CD8-positive, alpha-beta memory T cell (primary cell): ENCODE measurements around the gene GUCA2A. TPM values are rescaled to one million over a fixed set of nuclear protein-coding genes. Genes with fewer than 3 reads are reported as not detected.

ENCODE experiments used
- CTCF ChIA-PET: fragments of 350-600 bp; sonication (Branson Sonifier 250); formaldehyde crosslinking; loops from one replicate; lab custom pipeline; 2021; ENCODE audit warnings: antibody characterized with exemption; lab: Charles Lee
- POLR2A ChIA-PET: fragments of 350-600 bp; sonication (Branson Sonifier 250); formaldehyde crosslinking; loops from one replicate; lab custom pipeline; 2021; ENCODE audit warnings: antibody characterized with exemption; lab: Charles Lee
- DNase-seq, 5 donors: peaks; one replicate each; pipeline versions ENCODE4 v3.0.0 to v3.0.0-alpha.2; 2020 to 2022; ENCODE audit warnings: mixed read lengths in 1 of 5
- H3K27ac ChIP-seq: one replicate; pipeline ENCODE4 v1.7.0; 2013; ENCODE audit warnings: low read depth, mild to moderate bottlenecking, low read length, moderate library complexity
- H3K27me3 ChIP-seq: 2 replicates; pipeline ENCODE4 v1.7.0; 2013; ENCODE audit warnings: low read length, mild to moderate bottlenecking; ENCODE audit not compliant: insufficient read depth, poor library complexity, severe bottlenecking
- H3K36me3 ChIP-seq: 2 replicates; pipeline ENCODE4 v1.7.0; 2013; ENCODE audit warnings: mild to moderate bottlenecking, low read length, moderate library complexity; ENCODE audit not compliant: insufficient read depth
- H3K4me1 ChIP-seq: 2 replicates; pipeline ENCODE4 v1.7.0; 2013; ENCODE audit warnings: mild to moderate bottlenecking, low read length, moderate library complexity; ENCODE audit not compliant: insufficient read depth
- H3K4me3 ChIP-seq: 2 replicates; pipeline ENCODE4 v1.7.0; 2013; ENCODE audit warnings: mild to moderate bottlenecking, low read length
- H3K9me3 ChIP-seq: 2 replicates; pipeline ENCODE4 v1.7.0; 2013; ENCODE audit warnings: mild to moderate bottlenecking, low read length
- H3K27ac Mint-ChIP-seq, 8 donors: one replicate each; pipeline ENCODE4 v1.8.0; 2020 to 2021; ENCODE audit warnings: mixed read lengths in 8 of 8, mild to moderate bottlenecking in 6 of 8, inconsistent platforms in 3 of 8, moderate library complexity in 3 of 8
- H3K27me3 Mint-ChIP-seq, 2 donors: one replicate each; pipeline ENCODE4 v1.8.0; 2020 to 2021; ENCODE audit warnings: mixed read lengths in 2 of 2, mild to moderate bottlenecking in 1 of 2, moderate library complexity in 1 of 2
- H3K36me3 Mint-ChIP-seq, 3 donors: one replicate each; pipeline ENCODE4 v1.8.0; 2020 to 2021; ENCODE audit warnings: mixed read lengths in 3 of 3, inconsistent platforms in 1 of 3, mild to moderate bottlenecking in 1 of 3
- H3K4me1 Mint-ChIP-seq, 3 donors: one replicate each; pipeline ENCODE4 v1.8.0; 2020 to 2021; ENCODE audit warnings: mixed read lengths in 3 of 3, inconsistent platforms in 1 of 3, mild to moderate bottlenecking in 1 of 3
- H3K4me3 Mint-ChIP-seq, 7 donors: one replicate each; pipeline ENCODE4 v1.8.0; 2020 to 2021; ENCODE audit warnings: mixed read lengths in 7 of 7, mild to moderate bottlenecking in 6 of 7, moderate library complexity in 4 of 7, inconsistent platforms in 2 of 7
- H3K9me3 Mint-ChIP-seq, 5 donors: one replicate each; pipeline ENCODE4 v1.8.0; 2020 to 2022; ENCODE audit warnings: mixed read lengths in 5 of 5, mild to moderate bottlenecking in 3 of 5, moderate library complexity in 2 of 5, inconsistent platforms in 1 of 5
- polyA plus RNA-seq: library from polyadenylated mRNA; unstranded; fragments of 300-500 nt; fragmentation: Illumina TruSeq; gene quantifications from one replicate; pipeline ENCODE4 v1.2.3, GENCODE V29; 2021
- total RNA-seq, 2 experiments: library from RNA; stranded (reverse); gene quantifications; one replicate each; pipeline ENCODE4 v1.2.3, GENCODE V29; 2021

GUCA2A gene
- total and polyA plus RNA-seq, 3 experiments from 2014 or later: not detected

DNA sequence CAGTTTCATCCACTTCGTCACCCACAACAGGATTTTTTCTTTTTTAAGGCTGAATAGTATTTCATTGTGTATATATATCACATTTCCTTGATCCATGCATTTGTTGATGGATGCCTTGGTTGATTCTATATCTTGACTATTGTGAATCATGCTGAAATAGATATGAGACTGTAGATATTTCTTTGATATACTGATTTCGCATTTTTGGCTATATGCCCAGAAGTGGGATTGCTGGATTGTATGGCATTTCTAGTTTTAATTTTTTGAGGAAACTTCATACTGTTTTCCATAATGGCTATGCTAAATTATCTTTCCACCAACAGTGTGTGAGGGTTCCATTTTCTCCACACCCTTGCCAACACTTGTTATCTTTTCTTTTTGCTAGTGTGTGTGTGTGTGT lies 6.4 kb downstream of the GUCA2A start:
- POLR2A ChIA-PET: interaction anchor here (0.6 kb wide), 1 partner anchor 327 kb away, joined by 3 read pairs; no protein-coding TSS in a partner anchor
- H3K4me3 Mint-ChIP-seq: no peak overlapping the region
- DNase-seq: no peak

DNA sequence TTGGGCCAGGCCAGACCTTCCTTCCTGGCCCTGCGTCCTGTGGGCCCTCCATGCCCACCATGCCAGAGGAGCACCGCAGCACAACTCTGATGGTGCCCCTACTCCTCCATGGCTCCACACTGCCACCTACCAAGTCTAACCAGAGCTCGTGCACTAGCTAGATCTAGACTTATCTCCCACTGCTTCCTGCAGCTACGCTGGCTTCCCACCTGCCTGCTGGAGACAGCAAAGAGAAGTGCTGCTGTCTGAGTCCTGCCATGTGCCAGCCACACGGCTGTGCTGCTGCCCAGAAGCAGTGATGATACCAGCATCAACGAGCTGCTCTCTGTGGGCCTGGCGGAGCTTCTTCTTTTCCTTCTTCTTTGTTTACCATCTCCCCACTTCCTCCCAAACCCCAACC lies 6.9 kb downstream of the GUCA2A start:
- H3K27ac ChIP-seq: no peak overlapping the region
- no peak overlapping the region for H3K4me3 Mint-ChIP-seq
- DNase-seq: no peak
- no peaks in the 10 kb centered on the region for H3K9me3 ChIP-seq
- H3K27me3 ChIP-seq: no peaks in the 10 kb centered on the region
- ChIA-PET CTCF (interaction anchor here (1.0 kb wide), 1 partner anchor 16 kb away, joined by 4 read pairs; no protein-coding TSS in a partner anchor), POLR2A (interaction anchor here (0.5 kb wide), 1 partner anchor 1197 kb away, joined by 6 read pairs; no protein-coding TSS in a partner anchor)
- H3K36me3 Mint-ChIP-seq: peaks cover 0 to 4% (median 3%) of the 10 kb centered on the region in 3 donors
- H3K9me3 Mint-ChIP-seq: peaks cover 5 to 12% (median 6%) of the 10 kb centered on the region in 5 donors
- no peak overlapping the region for H3K4me3 ChIP-seq
- no peak overlapping the region for H3K27ac Mint-ChIP-seq
- peaks cover 6 to 9% (median 8%) of the 10 kb centered on the region in 3 donors for H3K4me1 Mint-ChIP-seq
- H3K36me3 ChIP-seq: no peaks in the 10 kb centered on the region
- H3K4me1 ChIP-seq: no peaks in the 10 kb centered on the region
- H3K27me3 Mint-ChIP-seq: peaks cover 12 to 13% of the 10 kb centered on the region in 2 donors

More for the DNA sequence above, 6.4 kb downstream of the GUCA2A start:
- Mint-ChIP-seq H3K27me3 (peaks cover 11 to 12% of the 10 kb centered on the region in 2 donors), H3K36me3 (peaks cover 0 to 4% (median 3%) of the 10 kb centered on the region in 3 donors), H3K27ac (no peak overlapping the region), H3K4me1 (peaks cover 6 to 9% (median 8%) of the 10 kb centered on the region in 3 donors), H3K9me3 (peaks cover 5 to 12% (median 6%) of the 10 kb centered on the region in 5 donors)
- Histone ChIP-seq H3K27ac (no peak overlapping the region), H3K9me3 (no peaks in the 10 kb centered on the region), H3K4me3 (no peak overlapping the region), H3K36me3 (no peaks in the 10 kb centered on the region), H3K27me3 (no peaks in the 10 kb centered on the region), H3K4me1 (no peaks in the 10 kb centered on the region)
- CTCF ChIA-PET: interaction anchor here (1.0 kb wide), 1 partner anchor 16 kb away, joined by 4 read pairs; no protein-coding TSS in a partner anchor

DNA sequence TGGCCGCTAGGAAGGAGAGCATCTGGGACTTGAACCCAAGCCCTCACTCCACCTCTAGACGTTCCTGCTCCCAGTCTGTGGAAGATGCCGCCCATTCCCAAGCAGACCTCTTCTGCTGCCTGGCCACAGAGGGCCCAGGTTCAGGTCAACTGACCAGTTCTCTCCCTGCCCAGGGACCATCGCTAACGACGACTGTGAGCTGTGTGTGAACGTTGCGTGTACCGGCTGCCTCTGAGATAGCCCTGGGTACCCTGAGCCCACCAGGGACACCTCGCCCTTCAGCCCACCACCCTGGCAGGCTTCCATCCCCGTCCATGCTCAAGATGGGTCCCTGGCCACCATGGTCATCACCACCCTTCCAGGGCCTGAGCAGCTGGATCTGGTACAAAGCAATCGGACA lies 9.2 kb downstream of the GUCA2A start:
- no peaks in the 10 kb centered on the region for H3K9me3 Mint-ChIP-seq
- peaks cover 6 to 9% (median 8%) of the 10 kb centered on the region in 3 donors for H3K4me1 Mint-ChIP-seq
- peaks cover 5 to 22% of the 10 kb centered on the region in 2 donors for H3K27me3 Mint-ChIP-seq

DNA sequence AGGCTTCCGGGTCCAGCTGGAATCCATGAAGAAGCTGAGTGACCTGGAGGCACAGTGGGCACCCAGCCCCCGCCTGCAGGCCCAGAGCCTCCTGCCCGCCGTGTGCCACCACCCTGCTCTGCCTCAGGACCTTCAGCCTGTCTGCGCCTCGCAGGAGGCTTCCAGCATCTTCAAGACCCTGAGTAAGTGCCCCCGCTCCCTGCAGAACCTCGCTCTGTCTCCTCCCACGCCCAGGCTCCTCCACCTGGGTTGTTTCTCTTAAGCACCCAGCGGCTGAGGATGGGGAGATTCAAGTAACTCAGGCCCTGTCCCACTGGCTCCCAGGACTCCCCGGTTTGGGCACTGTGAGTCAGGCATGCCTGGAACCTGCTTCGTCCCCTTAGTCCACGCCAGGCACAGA lies 9.9 kb downstream of the GUCA2A start:
- no peak for DNase-seq
- Histone ChIP-seq H3K27me3 (no peaks in the 10 kb centered on the region), H3K4me3 (no peak overlapping the region), H3K9me3 (no peaks in the 10 kb centered on the region), H3K27ac (no peak overlapping the region), H3K4me1 (no peaks in the 10 kb centered on the region), H3K36me3 (no peaks in the 10 kb centered on the region)
- ChIA-PET POLR2A (no interaction called here), CTCF (no interaction called here)
- Mint-ChIP-seq H3K27me3 (peaks cover 6 to 27% of the 10 kb centered on the region in 2 donors), H3K9me3 (no peaks in the 10 kb centered on the region), H3K36me3 (peaks cover 0 to 1% (median 0%) of the 10 kb centered on the region in 3 donors), H3K4me3 (no peak overlapping the region), H3K27ac (no peak overlapping the region), H3K4me1 (peaks cover 6 to 9% (median 8%) of the 10 kb centered on the region in 3 donors)

More for the DNA sequence above, 9.2 kb downstream of the GUCA2A start:
- no peak for DNase-seq
- no peak overlapping the region for H3K27ac Mint-ChIP-seq
- Histone ChIP-seq H3K9me3 (no peaks in the 10 kb centered on the region), H3K27me3 (no peaks in the 10 kb centered on the region), H3K27ac (no peak overlapping the region), H3K4me1 (no peaks in the 10 kb centered on the region), H3K4me3 (no peak overlapping the region), H3K36me3 (no peaks in the 10 kb centered on the region)
- no peak overlapping the region for H3K4me3 Mint-ChIP-seq
- peaks cover 0 to under 1% (median 0%) of the 10 kb centered on the region in 3 donors for H3K36me3 Mint-ChIP-seq
- ChIA-PET CTCF (interaction anchor here (0.8 kb wide), 1 partner anchor 39 kb away, joined by 3 read pairs; no protein-coding TSS in a partner anchor), POLR2A (no interaction called here)

DNA sequence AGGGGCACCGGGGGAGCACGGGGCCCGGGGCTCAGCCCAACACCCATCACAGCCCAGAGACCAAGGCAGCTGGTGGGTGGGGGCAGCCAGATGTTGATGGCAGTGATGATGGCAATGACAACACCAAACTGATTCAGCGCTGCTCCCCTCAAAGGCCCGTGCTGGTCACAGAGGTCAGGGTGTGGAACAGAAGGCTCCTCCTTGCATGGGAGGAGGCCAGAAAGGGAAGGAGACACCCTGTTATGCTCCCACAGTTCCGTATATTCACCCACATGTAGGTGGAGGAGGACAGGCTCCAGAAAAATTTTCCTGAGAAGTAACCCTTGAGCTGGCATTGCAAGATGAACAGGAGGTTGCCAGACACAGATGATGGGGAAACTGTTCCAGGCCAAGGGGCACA lies 10.9 kb downstream of the GUCA2A start:
- H3K4me1 ChIP-seq: no peaks in the 10 kb centered on the region
- no peak overlapping the region for H3K4me3 Mint-ChIP-seq
- peaks cover 6 to 27% of the 10 kb centered on the region in 2 donors for H3K27me3 Mint-ChIP-seq
- H3K27ac ChIP-seq: no peak overlapping the region
- H3K9me3 Mint-ChIP-seq: no peaks in the 10 kb centered on the region
- no peak for DNase-seq
- H3K4me3 ChIP-seq: no peak overlapping the region
- H3K27ac Mint-ChIP-seq: no peak overlapping the region
- H3K27me3 ChIP-seq: no peaks in the 10 kb centered on the region
- H3K9me3 ChIP-seq: no peaks in the 10 kb centered on the region
- ChIA-PET POLR2A (no interaction called here), CTCF (no interaction called here)
- H3K4me1 Mint-ChIP-seq: peaks cover 6 to 9% (median 8%) of the 10 kb centered on the region in 3 donors
- H3K36me3 Mint-ChIP-seq: peaks cover 0 to 1% (median 0%) of the 10 kb centered on the region in 3 donors
- no peaks in the 10 kb centered on the region for H3K36me3 ChIP-seq

DNA sequence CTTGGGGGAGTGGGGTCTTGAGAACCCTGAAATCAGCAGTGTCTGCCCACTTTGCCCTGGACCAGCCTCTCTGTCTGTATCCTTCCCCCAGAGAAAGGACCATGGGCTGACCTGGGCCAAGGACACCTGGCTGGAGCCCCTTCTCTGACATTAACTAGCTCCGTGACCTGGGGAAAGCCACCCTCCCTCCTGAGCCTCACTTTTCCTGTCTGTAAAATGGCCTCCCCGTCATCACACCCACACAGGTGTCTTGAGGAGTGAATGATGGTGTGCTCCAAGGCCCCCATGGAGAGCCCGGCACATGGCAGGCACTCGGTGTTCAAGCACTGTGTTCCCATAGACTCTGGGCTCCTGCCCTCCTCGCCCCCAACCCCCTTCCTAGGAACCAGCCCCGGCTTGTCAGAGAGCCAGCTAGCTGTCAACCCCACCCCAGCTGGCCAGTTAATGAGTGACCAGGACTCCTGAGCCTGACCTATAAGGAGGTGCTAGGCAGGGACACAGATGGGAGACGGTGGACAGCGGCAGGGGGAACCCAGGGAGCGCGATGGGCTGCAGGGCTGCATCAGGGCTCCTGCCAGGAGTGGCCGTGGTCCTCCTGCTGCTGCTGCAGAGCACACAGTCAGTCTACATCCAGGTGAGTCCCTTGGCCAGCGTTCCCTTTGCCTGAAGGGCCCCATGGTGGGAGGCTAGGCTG lies 11.5 kb downstream of the GUCA2A start, which contains the start of gene GUCA2B:
Gene GUCA2B, plus strand, starts transcription at position 504 of the 694 bp plus-strand sequence. Its CDS starts 41 bp downstream, at position 545.
- Histone ChIP-seq H3K36me3 (no peaks in the 10 kb centered on the region), H3K27me3 (no peaks in the 10 kb centered on the region), H3K9me3 (no peaks in the 10 kb centered on the region), H3K27ac (no peak within 1 kb of the TSS), H3K4me3 (no peak within 1 kb of the TSS), H3K4me1 (no peaks in the 10 kb centered on the region)
- CTCF ChIA-PET: no interaction called here
- H3K27me3 Mint-ChIP-seq: peaks cover 6 to 27% of the 10 kb centered on the region in 2 donors
- no peak for DNase-seq
- H3K9me3 Mint-ChIP-seq: no peaks in the 10 kb centered on the region
- peaks cover 6 to 7% (median 7%) of the 10 kb centered on the region in 3 donors for H3K4me1 Mint-ChIP-seq
- peaks cover 0 to 1% (median 0%) of the 10 kb centered on the region in 3 donors for H3K36me3 Mint-ChIP-seq
- no peak within 1 kb of the TSS for H3K4me3 Mint-ChIP-seq
- no peak within 1 kb of the TSS for H3K27ac Mint-ChIP-seq
- POLR2A ChIA-PET: no interaction called here

DNA sequence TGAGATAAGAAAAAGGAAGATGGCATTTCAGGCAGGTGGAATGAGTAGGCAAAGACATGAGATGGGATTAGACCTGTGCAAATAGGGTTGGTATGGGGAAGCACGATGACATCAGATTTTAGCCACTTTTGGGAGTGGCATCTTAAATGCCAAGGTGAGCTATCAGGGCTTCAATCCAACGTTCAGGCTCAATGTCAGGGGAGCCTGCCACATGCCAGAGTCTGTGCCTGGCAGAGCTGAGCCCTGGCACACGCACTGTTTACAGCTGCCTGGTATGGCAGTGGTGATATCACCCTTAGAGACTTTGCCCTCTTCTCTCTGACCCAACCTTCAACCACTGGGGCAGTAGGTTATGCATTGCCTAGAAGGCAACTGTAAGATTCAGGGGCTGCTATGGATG lies 12.4 kb downstream of the GUCA2A start:
- no peak overlapping the region for H3K4me3 Mint-ChIP-seq
- ChIA-PET CTCF (no interaction called here), POLR2A (no interaction called here)
- H3K36me3 ChIP-seq: no peaks in the 10 kb centered on the region
- H3K4me1 Mint-ChIP-seq: no peaks in the 10 kb centered on the region
- H3K27me3 Mint-ChIP-seq: peaks cover 6 to 27% of the 10 kb centered on the region in 2 donors
- no peaks in the 10 kb centered on the region for H3K9me3 ChIP-seq
- H3K27ac Mint-ChIP-seq: no peak overlapping the region
- DNase-seq: no peak
- H3K36me3 Mint-ChIP-seq: peaks cover 0 to 1% (median 0%) of the 10 kb centered on the region in 3 donors
- no peak overlapping the region for H3K4me3 ChIP-seq
- no peaks in the 10 kb centered on the region for H3K27me3 ChIP-seq
- no peaks in the 10 kb centered on the region for H3K4me1 ChIP-seq
- H3K9me3 Mint-ChIP-seq: no peaks in the 10 kb centered on the region
- no peak overlapping the region for H3K27ac ChIP-seq

DNA sequence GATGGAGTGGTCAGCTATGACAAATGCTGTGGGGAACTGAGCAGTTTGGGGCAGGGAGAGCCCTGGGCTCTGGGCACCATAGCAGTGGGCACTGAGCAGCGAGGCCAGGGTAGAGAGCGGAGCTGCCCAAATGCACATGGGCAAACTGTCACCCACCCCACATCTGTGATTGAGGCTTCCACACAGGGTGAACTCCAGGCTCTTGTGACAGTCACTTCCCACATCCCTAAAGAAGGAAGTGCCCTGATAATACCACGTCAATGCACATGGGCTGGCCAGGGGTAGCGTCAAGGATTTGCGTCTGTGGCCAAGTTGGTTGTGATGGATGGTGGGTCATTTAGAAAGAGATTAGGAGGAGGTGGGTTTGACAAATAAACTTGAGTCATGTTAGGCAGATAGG lies 13.9 kb downstream of the GUCA2A start:
- no peak overlapping the region for H3K4me3 Mint-ChIP-seq

More for the DNA sequence above, 13.9 kb downstream of the GUCA2A start:
- Mint-ChIP-seq H3K4me1 (no peaks in the 10 kb centered on the region), H3K9me3 (no peaks in the 10 kb centered on the region), H3K27me3 (peaks cover 6 to 27% of the 10 kb centered on the region in 2 donors), H3K27ac (no peak overlapping the region), H3K36me3 (peaks cover 0 to 1% (median 0%) of the 10 kb centered on the region in 3 donors)
- DNase-seq: no peak
- ChIA-PET POLR2A (no interaction called here), CTCF (no interaction called here)
- Histone ChIP-seq H3K27me3 (no peaks in the 10 kb centered on the region), H3K27ac (no peak overlapping the region), H3K4me3 (no peak overlapping the region), H3K36me3 (no peaks in the 10 kb centered on the region), H3K4me1 (no peaks in the 10 kb centered on the region), H3K9me3 (no peaks in the 10 kb centered on the region)
